ENCODE results near the gene ANO2. TPM values are rescaled to one million over a fixed set of nuclear protein-coding genes. Genes with fewer than 3 reads are reported as not detected.
A peak's percentile ranks its signal among the peaks of the same experiment; 100 is the strongest.

Gene ANO2
- total RNA-seq, 2 donors from 2014 or later, result 6.7 to 18.5 TPM

- Histone ChIP-seq H3K9me3 (no peaks in the 10 kb centered on the region), H3K4me1 (ENCODE audit: control insufficient read depth in 1 of 2, low read depth in 2 of 2) (no peaks in the 10 kb centered on the region), H3K4me3 (no peak overlapping the region), H3K27me3 (replicated peaks; ENCODE audit: insufficient read depth) (no peaks in the 10 kb centered on the region), H3K27ac (no peak overlapping the region), H3K36me3 (no peaks in the 10 kb centered on the region)
- DNase-seq (ENCODE audit: low spot score) (no peak), ATAC-seq (ENCODE audit: insufficient number of reproducible peaks, low FRiP score, low read depth) (no peak)
- TF ChIP-seq, protein P1, sequence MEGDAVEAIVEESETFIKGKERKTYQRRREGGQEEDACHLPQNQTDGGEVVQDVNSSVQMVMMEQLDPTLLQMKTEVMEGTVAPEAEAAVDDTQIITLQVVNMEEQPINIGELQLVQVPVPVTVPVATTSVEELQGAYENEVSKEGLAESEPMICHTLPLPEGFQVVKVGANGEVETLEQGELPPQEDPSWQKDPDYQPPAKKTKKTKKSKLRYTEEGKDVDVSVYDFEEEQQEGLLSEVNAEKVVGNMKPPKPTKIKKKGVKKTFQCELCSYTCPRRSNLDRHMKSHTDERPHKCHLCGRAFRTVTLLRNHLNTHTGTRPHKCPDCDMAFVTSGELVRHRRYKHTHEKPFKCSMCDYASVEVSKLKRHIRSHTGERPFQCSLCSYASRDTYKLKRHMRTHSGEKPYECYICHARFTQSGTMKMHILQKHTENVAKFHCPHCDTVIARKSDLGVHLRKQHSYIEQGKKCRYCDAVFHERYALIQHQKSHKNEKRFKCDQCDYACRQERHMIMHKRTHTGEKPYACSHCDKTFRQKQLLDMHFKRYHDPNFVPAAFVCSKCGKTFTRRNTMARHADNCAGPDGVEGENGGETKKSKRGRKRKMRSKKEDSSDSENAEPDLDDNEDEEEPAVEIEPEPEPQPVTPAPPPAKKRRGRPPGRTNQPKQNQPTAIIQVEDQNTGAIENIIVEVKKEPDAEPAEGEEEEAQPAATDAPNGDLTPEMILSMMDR (IDR thresholded peaks at IDR 0.05), result no peak
These were observed 198.1 kb downstream of the ANO2 start for GRCh38 chr12:5746917-5747316.

DNA sequence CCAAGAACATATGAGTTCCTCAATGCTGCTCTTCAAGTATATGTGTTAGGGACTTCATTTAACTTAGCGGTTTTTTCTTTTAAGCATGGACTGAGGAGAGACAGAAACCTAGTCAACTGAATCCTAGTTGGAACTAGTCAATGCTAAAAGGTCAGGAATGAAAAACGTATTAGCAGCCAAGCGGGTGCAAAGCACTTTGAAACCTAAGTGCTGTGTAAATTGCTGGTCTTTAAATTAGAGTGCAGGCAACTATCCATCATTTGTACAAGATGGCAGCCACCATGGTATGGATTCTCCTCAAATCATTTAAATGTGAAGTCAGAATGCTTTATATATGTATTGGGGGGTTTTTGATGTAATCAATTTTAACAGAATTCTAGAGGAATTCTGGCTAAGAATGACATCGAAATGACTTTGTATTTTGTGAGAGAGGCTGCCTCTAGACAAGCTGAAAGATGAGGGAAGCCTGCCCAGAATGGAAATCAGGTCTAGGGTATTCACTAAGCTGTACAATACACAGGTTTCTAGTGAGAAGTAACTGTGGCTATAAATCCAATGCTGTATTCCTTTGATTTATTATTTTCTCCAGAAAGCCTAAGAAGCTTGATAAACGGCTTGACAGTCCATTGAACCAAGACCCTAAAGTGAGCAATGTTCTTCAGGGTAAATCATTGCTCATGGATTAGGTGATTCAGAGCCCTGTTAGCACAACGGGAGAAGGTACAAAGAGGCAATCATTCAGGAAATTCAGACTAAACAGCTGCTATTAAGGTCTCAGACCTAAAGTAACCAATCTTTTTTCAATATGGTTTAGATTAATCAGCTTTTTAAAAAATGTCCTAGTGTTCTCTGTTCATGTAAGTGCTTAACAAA, 198.8 kb downstream of the ANO2 start:
- no peak overlapping the region for H3K27ac ChIP-seq
- ATAC-seq (ENCODE audit: insufficient number of reproducible peaks, low FRiP score, low read depth) (no peak), DNase-seq (ENCODE audit: low spot score) (no peak)
- H3K4me1 ChIP-seq (ENCODE audit: control insufficient read depth in 1 of 2, low read depth in 2 of 2), result no peaks in the 10 kb centered on the region
- no peaks in the 10 kb centered on the region for H3K36me3 ChIP-seq
- no peaks in the 10 kb centered on the region for H3K27me3 ChIP-seq (replicated peaks; ENCODE audit: insufficient read depth)
- no peaks in the 10 kb centered on the region for H3K9me3 ChIP-seq
- TF ChIP-seq, protein P1 (IDR thresholded peaks at IDR 0.05), result no peak
- H3K4me3 ChIP-seq, result no peak overlapping the region

DNA sequence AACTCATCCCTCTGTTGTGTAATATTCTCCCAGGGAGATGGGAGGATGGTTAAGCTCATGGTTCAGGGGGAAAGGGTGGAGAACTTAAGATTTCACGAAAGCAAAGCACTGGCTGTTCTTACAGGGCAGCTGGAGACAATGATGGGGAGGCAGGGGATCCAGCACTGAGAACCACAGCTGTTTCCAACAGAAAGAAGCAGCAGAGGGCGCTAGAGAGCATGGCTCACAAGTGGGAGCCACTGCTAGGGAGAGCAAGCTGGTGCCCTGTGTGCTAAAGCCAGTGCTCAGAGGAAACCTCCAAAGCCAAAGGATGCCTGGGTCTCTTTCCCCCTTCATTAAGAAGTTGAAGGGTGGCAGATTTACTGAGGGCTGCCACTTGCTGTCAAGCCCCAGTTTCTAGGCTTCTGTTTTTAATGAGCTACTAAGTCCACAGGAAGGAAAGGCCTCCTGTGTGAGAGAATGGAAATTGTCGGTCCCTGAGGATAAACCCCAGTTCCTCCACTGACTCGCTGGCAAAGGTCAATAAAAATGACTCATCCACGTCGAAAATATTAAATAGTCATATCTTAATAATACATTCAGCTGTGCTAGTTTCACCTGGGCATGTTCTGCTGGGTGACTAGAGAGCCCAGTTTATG, 199.7 kb downstream of the ANO2 start:
- ATAC-seq (ENCODE audit: insufficient number of reproducible peaks, low FRiP score, low read depth), result peak; percentile 9
- DNase-seq (ENCODE audit: low spot score), result peak; percentile 26
- TF ChIP-seq, protein P1 (IDR thresholded peaks at IDR 0.05), result peak; percentile 67
- Histone ChIP-seq H3K36me3 (no peaks in the 10 kb centered on the region), H3K4me1 (ENCODE audit: control insufficient read depth in 1 of 2, low read depth in 2 of 2) (no peaks in the 10 kb centered on the region), H3K27me3 (replicated peaks; ENCODE audit: insufficient read depth) (no peaks in the 10 kb centered on the region), H3K4me3 (no peak overlapping the region), H3K27ac (no peak overlapping the region), H3K9me3 (no peaks in the 10 kb centered on the region)

DNA sequence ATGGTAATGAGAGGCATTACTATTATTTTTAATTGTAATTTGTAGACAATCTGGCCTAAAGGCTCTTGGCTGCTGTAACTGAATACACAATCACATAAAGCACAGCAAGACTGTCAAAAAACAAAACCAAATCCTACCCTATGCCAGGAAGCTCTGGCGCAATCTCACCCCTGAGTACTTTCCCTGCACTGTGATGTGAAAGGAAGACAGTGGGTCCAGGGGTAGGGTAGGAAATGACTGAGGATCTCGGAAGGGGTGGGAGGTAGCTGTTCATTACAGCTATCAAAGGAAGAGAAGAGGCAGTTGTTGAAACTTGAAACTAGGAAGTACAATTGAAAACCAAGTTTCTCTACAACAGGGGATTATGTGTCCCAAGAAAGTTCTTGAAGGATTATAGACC, 202.8 kb downstream of the ANO2 start:
- Histone ChIP-seq H3K4me3 (no peak overlapping the region), H3K27me3 (replicated peaks; ENCODE audit: insufficient read depth) (no peaks in the 10 kb centered on the region), H3K36me3 (no peaks in the 10 kb centered on the region), H3K27ac (no peak overlapping the region), H3K4me1 (ENCODE audit: control insufficient read depth in 1 of 2, low read depth in 2 of 2) (no peaks in the 10 kb centered on the region), H3K9me3 (no peaks in the 10 kb centered on the region)
- no peak for ATAC-seq (ENCODE audit: insufficient number of reproducible peaks, low FRiP score, low read depth)
- TF ChIP-seq, protein P1 (IDR thresholded peaks at IDR 0.05), result no peak
- no peak for DNase-seq (ENCODE audit: low spot score)

GRCh38 chr12:5739917-5740316, 205.1 kb downstream of the ANO2 start:
- Histone ChIP-seq H3K9me3 (no peaks in the 10 kb centered on the region), H3K36me3 (no peaks in the 10 kb centered on the region), H3K4me3 (no peak overlapping the region), H3K27ac (no peak overlapping the region), H3K27me3 (replicated peaks; ENCODE audit: insufficient read depth) (no peaks in the 10 kb centered on the region), H3K4me1 (ENCODE audit: control insufficient read depth in 1 of 2, low read depth in 2 of 2) (no peaks in the 10 kb centered on the region)
- DNase-seq (ENCODE audit: low spot score) (no peak), ATAC-seq (ENCODE audit: insufficient number of reproducible peaks, low FRiP score, low read depth) (no peak)
- TF ChIP-seq, protein P1 (IDR thresholded peaks at IDR 0.05), result no peak

All from thoracic aorta (tissue), 2 donors.